A673 (cell line): ENCODE measurements around the gene TRMT10A.

Source experiments
- CTCF ChIP-seq: fragments of 300-800, 200-600 bp; sonication (generic); conservative IDR thresholded peaks from 2 replicates; pipeline ENCODE4 v1.5.1; 2017; ENCODE audit warnings: low read depth, mild to moderate bottlenecking, antibody characterized with exemption, low read length, moderate library complexity, mixed read lengths
- EZH2 ChIP-seq: fragments of 200-600 bp; sonication (generic); IDR thresholded peaks from 2 replicates; pipeline ENCODE4 v1.6.1; 2017; ENCODE audit warnings: borderline replicate concordance, low read depth, mild to moderate bottlenecking, mixed read lengths, antibody characterized with exemption, low read length; ENCODE audit not compliant: poor library complexity, severe bottlenecking

GRCh38 chr4:99586797-99587196 is 23.0 kb upstream of the TRMT10A start:
- TF ChIP-seq CTCF: no peak
- no peak for TF ChIP-seq EZH2
